GM12873 (cell line): Measurements from ENCODE around the gene CNTNAP2.

Source experiments
- TF ChIP-seq, protein P1 (sequence below): IDR thresholded peaks from 2 replicates; pipeline ENCODE4 v1.5.1; 2012; ENCODE audit warnings: low read depth, mild to moderate bottlenecking, moderate library complexity, low read length, control low read depth; ENCODE audit not compliant: insufficient read depth; ENCODE audit errors: missing control alignments

The CNTNAP2 gene

GRCh38 chr7:147796581-147796980 is 1680.0 kb downstream of the CNTNAP2 start:
- TF ChIP-seq, protein P1, sequence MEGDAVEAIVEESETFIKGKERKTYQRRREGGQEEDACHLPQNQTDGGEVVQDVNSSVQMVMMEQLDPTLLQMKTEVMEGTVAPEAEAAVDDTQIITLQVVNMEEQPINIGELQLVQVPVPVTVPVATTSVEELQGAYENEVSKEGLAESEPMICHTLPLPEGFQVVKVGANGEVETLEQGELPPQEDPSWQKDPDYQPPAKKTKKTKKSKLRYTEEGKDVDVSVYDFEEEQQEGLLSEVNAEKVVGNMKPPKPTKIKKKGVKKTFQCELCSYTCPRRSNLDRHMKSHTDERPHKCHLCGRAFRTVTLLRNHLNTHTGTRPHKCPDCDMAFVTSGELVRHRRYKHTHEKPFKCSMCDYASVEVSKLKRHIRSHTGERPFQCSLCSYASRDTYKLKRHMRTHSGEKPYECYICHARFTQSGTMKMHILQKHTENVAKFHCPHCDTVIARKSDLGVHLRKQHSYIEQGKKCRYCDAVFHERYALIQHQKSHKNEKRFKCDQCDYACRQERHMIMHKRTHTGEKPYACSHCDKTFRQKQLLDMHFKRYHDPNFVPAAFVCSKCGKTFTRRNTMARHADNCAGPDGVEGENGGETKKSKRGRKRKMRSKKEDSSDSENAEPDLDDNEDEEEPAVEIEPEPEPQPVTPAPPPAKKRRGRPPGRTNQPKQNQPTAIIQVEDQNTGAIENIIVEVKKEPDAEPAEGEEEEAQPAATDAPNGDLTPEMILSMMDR = no peak

- TF ChIP-seq, protein P1 = no peak
Measured at GRCh38 chr7:147798001-147798400, 1681.4 kb downstream of the CNTNAP2 start.

DNA sequence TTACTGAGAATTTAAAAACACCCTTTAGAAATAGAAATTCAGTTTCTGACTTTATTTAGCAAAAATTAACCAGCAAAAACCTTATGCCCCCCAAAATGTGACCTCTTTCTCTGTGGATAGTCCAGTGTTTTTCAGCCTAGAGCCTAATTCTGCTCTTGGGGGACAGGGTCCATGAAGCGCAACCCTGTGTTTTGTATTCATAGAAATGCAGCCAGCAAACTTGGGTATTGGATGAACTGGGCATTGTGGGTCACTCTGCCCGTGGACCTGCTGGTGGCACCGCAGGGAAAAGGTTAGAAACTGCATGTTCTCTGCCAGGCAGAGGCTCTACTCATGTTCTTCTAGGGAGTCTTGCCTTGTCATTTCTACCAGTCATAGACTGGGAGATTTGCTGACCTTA is 1686.5 kb downstream of the CNTNAP2 start:
- TF ChIP-seq, protein P1 = no peak

GRCh38 chr7:147803606-147804005 is 1687.0 kb downstream of the CNTNAP2 start:
- TF ChIP-seq, protein P1 = no peak

DNA sequence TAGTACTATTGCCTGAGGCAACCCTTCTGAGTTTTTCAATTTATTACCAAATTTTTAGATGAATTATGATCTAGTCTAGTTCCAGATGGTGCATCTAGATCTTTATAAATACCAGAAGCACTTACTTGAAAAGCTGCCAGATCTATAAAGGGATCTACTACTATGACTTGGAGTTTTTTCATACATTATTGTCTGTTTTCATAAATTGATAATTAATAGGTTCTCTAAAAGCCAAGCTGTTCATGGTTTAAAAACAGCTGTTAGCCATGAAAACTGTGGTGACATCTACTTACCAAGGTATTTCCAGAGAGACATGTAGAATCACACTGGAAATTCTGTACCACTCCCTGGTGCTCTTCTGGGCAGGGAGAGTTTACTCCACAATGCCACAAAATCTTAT is 1687.4 kb downstream of the CNTNAP2 start:
- TF ChIP-seq, protein P1 = no peak

GRCh38 chr7:147805996-147806576 is 1689.5 kb downstream of the CNTNAP2 start:
- TF ChIP-seq, protein P1 = no peak

DNA sequence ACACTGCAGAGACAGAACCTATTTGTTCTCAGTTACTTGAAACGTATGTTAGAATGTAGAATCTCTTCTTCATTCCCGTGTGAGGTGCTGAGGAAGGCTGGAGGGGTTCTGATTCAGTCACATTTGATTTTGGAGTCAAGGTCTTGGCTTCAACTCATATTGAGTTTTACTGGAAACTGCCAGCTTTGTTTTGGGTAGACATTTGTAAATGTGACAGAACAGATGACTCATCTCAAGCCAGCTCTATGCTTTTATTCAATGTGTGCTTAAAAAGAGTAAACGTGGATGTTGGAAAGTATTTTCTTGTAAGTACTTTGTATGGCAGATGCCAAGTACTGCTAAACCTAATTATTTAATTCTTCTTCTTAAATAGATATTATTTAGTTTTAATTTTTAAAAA is 1693.2 kb downstream of the CNTNAP2 start:
- TF ChIP-seq, protein P1 = no peak

DNA sequence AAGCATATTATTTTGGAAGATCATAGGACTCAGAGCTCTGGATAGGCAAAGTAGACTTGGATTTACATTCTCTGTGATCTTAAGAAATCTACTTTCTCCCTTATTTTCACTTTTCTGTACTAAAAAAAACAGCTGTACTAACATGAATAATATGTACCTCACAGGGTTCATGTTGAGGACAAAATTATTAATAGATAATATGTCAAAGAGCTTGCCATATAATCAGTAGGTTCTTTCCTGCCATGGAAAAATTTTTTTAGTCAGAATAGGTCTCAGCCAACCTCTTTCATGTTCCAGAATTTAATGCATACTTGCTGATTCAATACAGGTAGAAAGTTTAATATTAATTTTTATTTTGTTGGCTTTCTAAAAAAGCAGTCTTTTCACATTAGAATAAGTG is 1693.7 kb downstream of the CNTNAP2 start:
- TF ChIP-seq, protein P1 = no peak
